Osteocyte (in vitro differentiated cells): ENCODE measurements around the gene MEA1. TPM values are rescaled to one million over a fixed set of nuclear protein-coding genes. Genes with fewer than 3 reads are reported as not detected.

Source experiments
- DNase-seq: peaks from one replicate; pipeline ENCODE4 v3.0.0; 2021; ENCODE audit warnings: mixed read lengths; ENCODE audit not compliant: unreplicated experiment; ENCODE audit errors: extremely low spot score
- H3K27ac Mint-ChIP-seq: one replicate; pipeline ENCODE4 v1.8.0; 2021; ENCODE audit warnings: mild to moderate bottlenecking, mixed read lengths; ENCODE audit not compliant: unreplicated experiment
- H3K27me3 Mint-ChIP-seq: one replicate; pipeline ENCODE4 v1.8.0; 2021; ENCODE audit warnings: mixed read lengths; ENCODE audit not compliant: unreplicated experiment
- H3K36me3 Mint-ChIP-seq: one replicate; pipeline ENCODE4 v1.8.0; 2021; ENCODE audit warnings: mixed read lengths; ENCODE audit not compliant: unreplicated experiment
- H3K4me1 Mint-ChIP-seq: one replicate; pipeline ENCODE4 v1.8.0; 2021; ENCODE audit warnings: mixed read lengths; ENCODE audit not compliant: unreplicated experiment
- H3K4me3 Mint-ChIP-seq: one replicate; pipeline ENCODE4 v1.8.0; 2021; ENCODE audit warnings: mild to moderate bottlenecking, moderate library complexity, mixed read lengths; ENCODE audit not compliant: unreplicated experiment
- H3K9me3 Mint-ChIP-seq: one replicate; pipeline ENCODE4 v1.8.0; 2021; ENCODE audit warnings: mixed read lengths; ENCODE audit not compliant: unreplicated experiment
- CTCF ChIP-seq: fragments of 200-600 bp; sonication (generic); IDR thresholded peaks from 2 replicates; pipeline ENCODE4 v1.5.0; 2021; ENCODE audit warnings: antibody characterized with exemption, mild to moderate bottlenecking, moderate library complexity
- total RNA-seq: library from RNA; stranded (reverse); gene quantifications from 2 replicates; pipeline ENCODE4 v1.2.1, GENCODE V29; 2021

Gene MEA1
- total RNA-seq, 1 donor from 2014 or later, result 67.8 TPM

- no peak for TF ChIP-seq CTCF
- Mint-ChIP-seq H3K27me3 (no peaks in the 10 kb centered on the region), H3K4me1 (peaks cover 41% of the 10 kb centered on the region), H3K27ac (peak overlapping the region; percentile 15), H3K4me3 (peak overlapping the region; percentile 98), H3K9me3 (no peaks in the 10 kb centered on the region), H3K36me3 (peaks cover 22% of the 10 kb centered on the region)
- DNase-seq, result no peak
Observed at GRCh38 chr6:43012364-43012763, 1.4 kb downstream of the MEA1 start.

GRCh38 chr6:43011207-43011606 lies 2.5 kb downstream of the MEA1 start:
- no peaks in the 10 kb centered on the region for H3K27me3 Mint-ChIP-seq
- no peaks in the 10 kb centered on the region for H3K9me3 Mint-ChIP-seq
- peaks cover 23% of the 10 kb centered on the region for H3K36me3 Mint-ChIP-seq
- peaks cover 35% of the 10 kb centered on the region for H3K4me1 Mint-ChIP-seq
- TF ChIP-seq CTCF, result no peak
- no peak overlapping the region for H3K27ac Mint-ChIP-seq
- H3K4me3 Mint-ChIP-seq, result no peak overlapping the region
- no peak for DNase-seq

GRCh38 chr6:43009124-43009523 lies 4.6 kb downstream of the MEA1 start:
- H3K27ac Mint-ChIP-seq, result no peak overlapping the region
- H3K4me3 Mint-ChIP-seq, result no peak overlapping the region
- DNase-seq, result no peak
- H3K9me3 Mint-ChIP-seq, result no peaks in the 10 kb centered on the region
- peak; percentile 57 for TF ChIP-seq CTCF
- peaks cover 20% of the 10 kb centered on the region for H3K4me1 Mint-ChIP-seq
- H3K27me3 Mint-ChIP-seq, result no peaks in the 10 kb centered on the region
- peaks cover 21% of the 10 kb centered on the region for H3K36me3 Mint-ChIP-seq

- DNase-seq, result no peak
- Mint-ChIP-seq H3K27ac (no peak overlapping the region), H3K27me3 (no peaks in the 10 kb centered on the region), H3K4me3 (no peak overlapping the region), H3K9me3 (no peaks in the 10 kb centered on the region), H3K4me1 (peaks cover 7% of the 10 kb centered on the region), H3K36me3 (peaks cover 22% of the 10 kb centered on the region)
- no peak for TF ChIP-seq CTCF
Observed at GRCh38 chr6:43007126-43007525, 6.6 kb downstream of the MEA1 start.

GRCh38 chr6:43006251-43006650 lies 7.5 kb downstream of the MEA1 start:
- no peak overlapping the region for H3K27ac Mint-ChIP-seq
- no peaks in the 10 kb centered on the region for H3K9me3 Mint-ChIP-seq
- no peaks in the 10 kb centered on the region for H3K27me3 Mint-ChIP-seq
- no peak overlapping the region for H3K4me3 Mint-ChIP-seq
- no peaks in the 10 kb centered on the region for H3K4me1 Mint-ChIP-seq
- no peak for DNase-seq
- peaks cover 15% of the 10 kb centered on the region for H3K36me3 Mint-ChIP-seq
- no peak for TF ChIP-seq CTCF
